HCT116 (cell line): ENCODE measurements around the gene NEK1. TPM values are rescaled to one million over a fixed set of nuclear protein-coding genes. Genes with fewer than 3 reads are reported as not detected.

Experiments
- ATAC-seq: fragments of 200-7000 bp; cut with Tn5 transposase; 2 replicates; pipeline ENCODE4 v1.9.1; 2020; ENCODE audit warnings: mild to moderate bottlenecking, moderate library complexity
- BruUV-seq: library from RNA; stranded (reverse); fragments of 400-500 nt; replicated peaks from 2 replicates; lab custom pipeline; 2021; lab: Mats Ljungman, UMichigan
- CTCF ChIA-PET: fragments of 300-600 bp; sonication (Branson Sonifier 250); formaldehyde crosslinking; loops from one replicate; lab custom pipeline; 2021; ENCODE audit warnings: antibody characterized with exemption; lab: Charles Lee
- POLR2A ChIA-PET: fragments of 300-600, 350-600 bp; sonication (Branson Sonifier 250); formaldehyde crosslinking; loops from one replicate; lab custom pipeline; 2021; ENCODE audit warnings: antibody characterized with exemption; lab: Charles Lee
- RAD21 ChIA-PET, 2 experiments: fragments of 300-600 bp; sonication (Branson Sonifier 250); formaldehyde crosslinking; loops; one replicate each; lab custom pipeline; 2023; ENCODE audit warnings: low total read pairs in 2 of 2; ENCODE audit not compliant: uncharacterized antibody in 2 of 2, unreplicated experiment in 2 of 2, low non-redundant PET in 1 of 2; lab: Charles Lee
- DNase-seq: peaks from one replicate; pipeline ENCODE4 v3.0.0-alpha.2; 2010; ENCODE audit warnings: low read depth, low spot score
- H2AFZ ChIP-seq: fragments of 200-600 bp; shearing (Covaris generic), sonication (generic); 2 replicates; pipeline ENCODE4 v1.6.1; 2017; ENCODE audit warnings: low read depth, mixed run types, mixed read lengths, antibody characterized with exemption, low read length; ENCODE audit not compliant: poor library complexity, severe bottlenecking
- H3K27ac ChIP-seq: 2 replicates; pipeline ENCODE4 v1.5.1; 2012; ENCODE audit warnings: low read depth, low read length
- H3K27me3 ChIP-seq: fragments of 200-600 bp; sonication (generic); 2 replicates; pipeline ENCODE4 v1.6.1; 2016; ENCODE audit warnings: mixed run types, low read length, mixed read lengths; ENCODE audit not compliant: insufficient read depth
- H3K36me3 ChIP-seq, 2 experiments: fragments of 200-500 bp in 1 of 2; fragments of 200-600 bp in 1 of 2; sonication (Bioruptor generic) in 1 of 2; sonication (generic) in 1 of 2; 2 replicates each; pipeline versions ENCODE4 v1.5.1 to v1.6.1; 2014 to 2016; ENCODE audit warnings: low read length in 2 of 2, inconsistent platforms in 1 of 2, mixed read lengths in 1 of 2, mixed run types in 1 of 2; ENCODE audit not compliant: insufficient read depth in 2 of 2, control insufficient read depth in 1 of 2
- H3K4me1 ChIP-seq, 2 experiments: fragments of 200-600 bp in 1 of 2; sonication (generic) in 1 of 2; 2 replicates each; pipeline versions ENCODE4 v1.5.1 to v1.6.1; 2012 to 2017; ENCODE audit warnings: low read length in 2 of 2, inconsistent platforms in 1 of 2, mild to moderate bottlenecking in 1 of 2, mixed read lengths in 1 of 2, mixed run types in 1 of 2, moderate library complexity in 1 of 2; ENCODE audit not compliant: insufficient read depth in 2 of 2, control insufficient read depth in 1 of 2
- H3K4me2 ChIP-seq: fragments of 200-600 bp; sonication (generic); 2 replicates; pipeline ENCODE4 v1.6.1; 2017; ENCODE audit warnings: mixed run types, low read length, mixed read lengths
- H3K4me3 ChIP-seq, 2 experiments: fragments of 200-600 bp in 1 of 2; sonication (generic) in 1 of 2; replicated peaks in 1 of 2; 2 replicates each; pipeline ENCODE4 v1.5.1; 2011 to 2016; ENCODE audit warnings: low read length in 2 of 2, control low read depth in 1 of 2, low read depth in 1 of 2, mild to moderate bottlenecking in 1 of 2, mixed read lengths in 1 of 2, mixed run types in 1 of 2
- H3K79me2 ChIP-seq: fragments of 200-600 bp; sonication (generic); 2 replicates; pipeline ENCODE4 v1.6.1; 2017; ENCODE audit warnings: mild to moderate bottlenecking, mixed run types, low read length, moderate library complexity, mixed read lengths; ENCODE audit not compliant: insufficient read depth
- H3K9ac ChIP-seq: fragments of 200-600 bp; sonication (generic); 2 replicates; pipeline ENCODE4 v1.6.1; 2016; ENCODE audit warnings: low read length, mixed read lengths
- H3K9me2 ChIP-seq: fragments of 200-600 bp; sonication (generic), shearing (Covaris generic); 2 replicates; pipeline ENCODE4 v1.6.1; 2017; ENCODE audit warnings: mixed run types, mild to moderate bottlenecking, moderate library complexity; ENCODE audit not compliant: insufficient read depth
- H3K9me3 ChIP-seq, 2 experiments: fragments of 200-500 bp in 1 of 2; fragments of 200-600 bp in 1 of 2; sonication (Bioruptor generic) in 1 of 2; sonication (generic) in 1 of 2; 2 replicates each; pipeline ENCODE4 v1.6.1; 2014 to 2017; ENCODE audit warnings: low read length in 2 of 2, mixed read lengths in 2 of 2, inconsistent platforms in 1 of 2, low read depth in 1 of 2, mild to moderate bottlenecking in 1 of 2, mixed run types in 1 of 2, moderate library complexity in 1 of 2; ENCODE audit not compliant: control insufficient read depth in 1 of 2, insufficient read depth in 1 of 2
- H4K20me1 ChIP-seq: fragments of 200-600 bp; sonication (generic), shearing (Covaris generic); 2 replicates; pipeline ENCODE4 v1.6.1; 2017; ENCODE audit warnings: mixed run types, mild to moderate bottlenecking, moderate library complexity; ENCODE audit not compliant: insufficient read depth
- ATF3 ChIP-seq: IDR thresholded peaks from 2 replicates; pipeline ENCODE4 v1.6.1; 2012
- CBX3 ChIP-seq: IDR thresholded peaks from 2 replicates; pipeline ENCODE4 v1.6.1; 2012; ENCODE audit warnings: low read depth
- CEBPB ChIP-seq: IDR thresholded peaks from 2 replicates; pipeline ENCODE4 v1.6.1; 2012; ENCODE audit warnings: low read depth
- CTCF ChIP-seq, 3 experiments: fragments of 200-600 bp in 1 of 3; sonication (generic) in 1 of 3; IDR thresholded peaks in 2 of 3; conservative IDR thresholded peaks in 1 of 3; 2 replicates each; pipeline ENCODE4 v1.5.1; 2012 to 2017; ENCODE audit warnings: low read depth in 2 of 3, low read length in 2 of 3, antibody characterized with exemption in 1 of 3, borderline replicate concordance in 1 of 3, control low read depth in 1 of 3, mild to moderate bottlenecking in 1 of 3, mixed read lengths in 1 of 3, mixed run types in 1 of 3, moderate library complexity in 1 of 3; ENCODE audit not compliant: insufficient read depth in 1 of 3
- EGR1 ChIP-seq: IDR thresholded peaks from 2 replicates; pipeline ENCODE4 v1.6.1; 2012; ENCODE audit warnings: low read depth
- EZH2phosphoT487 ChIP-seq: fragments of 200-600 bp; IDR thresholded peaks from 2 replicates; pipeline ENCODE4 v1.6.1; 2018; ENCODE audit warnings: antibody characterized with exemption, borderline replicate concordance
- FOSL1 ChIP-seq: IDR thresholded peaks from 2 replicates; pipeline ENCODE4 v1.6.1; 2012; ENCODE audit warnings: low read depth
- JUND ChIP-seq: IDR thresholded peaks from 2 replicates; pipeline ENCODE4 v1.6.1; 2012
- POLR2A ChIP-seq: IDR thresholded peaks from 2 replicates; pipeline ENCODE4 v1.7.0; 2011; ENCODE audit warnings: borderline replicate concordance; ENCODE audit not compliant: insufficient read depth, insufficient read length; ENCODE audit errors: extremely low read depth
- POLR2AphosphoS5 ChIP-seq: IDR thresholded peaks from 2 replicates; pipeline ENCODE4 v1.6.1; 2011; ENCODE audit warnings: mild to moderate bottlenecking, low read depth, low read length, moderate library complexity
- RAD21 ChIP-seq: IDR thresholded peaks from 2 replicates; pipeline ENCODE4 v1.6.1; 2012; ENCODE audit warnings: low read depth, mild to moderate bottlenecking
- SP1 ChIP-seq: IDR thresholded peaks from 2 replicates; pipeline ENCODE4 v1.6.1; 2012; ENCODE audit warnings: low read depth
- SRF ChIP-seq: IDR thresholded peaks from 2 replicates; pipeline ENCODE4 v1.6.1; 2012; ENCODE audit warnings: low read depth
- TCF7L2 ChIP-seq: IDR thresholded peaks from 2 replicates; pipeline ENCODE4 v1.7.0; 2011; ENCODE audit warnings: borderline replicate concordance, inconsistent platforms; ENCODE audit not compliant: insufficient read depth, insufficient read length; ENCODE audit errors: extremely low read depth
- ZNF274 ChIP-seq: fragments of 200-500 bp; sonication (Bioruptor generic); IDR thresholded peaks from 2 replicates; pipeline ENCODE4 v1.6.1; 2014; ENCODE audit warnings: mild to moderate bottlenecking, low read depth, low read length, inconsistent platforms
- intact Hi-C: fragments of 100-400 bp; cut with micrococcal nuclease; formaldehyde crosslinking; loops from 2 replicates; pipeline ENCODE4 v1.10.0; 2022
- total RNA-seq: library from RNA; stranded (reverse); gene quantifications from one replicate; pipeline ENCODE4 v1.2.1, GENCODE V29; 2021; ENCODE audit not compliant: unreplicated experiment
- TF ChIP-seq, protein P1 (sequence below): IDR thresholded peaks from 2 replicates; pipeline ENCODE4 v1.6.1; 2012; ENCODE audit warnings: low read depth

The NEK1 gene
- total RNA-seq, 1 experiment from 2014 or later: 13.3 TPM

DNA sequence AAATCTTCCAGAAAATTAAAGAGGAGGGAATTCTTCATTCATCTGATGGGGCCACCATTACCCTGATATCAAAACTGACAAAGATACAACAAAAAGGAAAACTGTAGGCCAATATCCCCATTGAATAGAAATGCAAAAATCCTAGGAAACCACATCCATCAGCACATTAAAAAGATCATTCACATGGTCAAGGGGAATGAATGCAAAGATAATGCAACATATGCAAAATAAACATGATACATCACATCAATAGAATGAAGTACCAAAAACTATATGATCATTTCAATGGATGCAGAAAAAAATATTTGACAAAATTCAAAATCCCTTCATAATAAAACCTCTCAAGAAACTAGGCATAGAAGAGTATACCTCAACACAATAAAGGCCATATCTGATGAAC is 232.7 kb downstream of the NEK1 start (continued):
- TF ChIP-seq, protein P1, sequence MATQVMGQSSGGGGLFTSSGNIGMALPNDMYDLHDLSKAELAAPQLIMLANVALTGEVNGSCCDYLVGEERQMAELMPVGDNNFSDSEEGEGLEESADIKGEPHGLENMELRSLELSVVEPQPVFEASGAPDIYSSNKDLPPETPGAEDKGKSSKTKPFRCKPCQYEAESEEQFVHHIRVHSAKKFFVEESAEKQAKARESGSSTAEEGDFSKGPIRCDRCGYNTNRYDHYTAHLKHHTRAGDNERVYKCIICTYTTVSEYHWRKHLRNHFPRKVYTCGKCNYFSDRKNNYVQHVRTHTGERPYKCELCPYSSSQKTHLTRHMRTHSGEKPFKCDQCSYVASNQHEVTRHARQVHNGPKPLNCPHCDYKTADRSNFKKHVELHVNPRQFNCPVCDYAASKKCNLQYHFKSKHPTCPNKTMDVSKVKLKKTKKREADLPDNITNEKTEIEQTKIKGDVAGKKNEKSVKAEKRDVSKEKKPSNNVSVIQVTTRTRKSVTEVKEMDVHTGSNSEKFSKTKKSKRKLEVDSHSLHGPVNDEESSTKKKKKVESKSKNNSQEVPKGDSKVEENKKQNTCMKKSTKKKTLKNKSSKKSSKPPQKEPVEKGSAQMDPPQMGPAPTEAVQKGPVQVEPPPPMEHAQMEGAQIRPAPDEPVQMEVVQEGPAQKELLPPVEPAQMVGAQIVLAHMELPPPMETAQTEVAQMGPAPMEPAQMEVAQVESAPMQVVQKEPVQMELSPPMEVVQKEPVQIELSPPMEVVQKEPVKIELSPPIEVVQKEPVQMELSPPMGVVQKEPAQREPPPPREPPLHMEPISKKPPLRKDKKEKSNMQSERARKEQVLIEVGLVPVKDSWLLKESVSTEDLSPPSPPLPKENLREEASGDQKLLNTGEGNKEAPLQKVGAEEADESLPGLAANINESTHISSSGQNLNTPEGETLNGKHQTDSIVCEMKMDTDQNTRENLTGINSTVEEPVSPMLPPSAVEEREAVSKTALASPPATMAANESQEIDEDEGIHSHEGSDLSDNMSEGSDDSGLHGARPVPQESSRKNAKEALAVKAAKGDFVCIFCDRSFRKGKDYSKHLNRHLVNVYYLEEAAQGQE: no peak
- no peak for TF ChIP-seq FOSL1

- Histone ChIP-seq H3K79me2 (no peaks in the 10 kb centered on the region), H3K9me3 (peaks cover 0 to 9% of the 10 kb centered on the region in 2 experiments; a peak in 1 of 4 replicates), H3K9ac (no peak overlapping the region), H3K27me3 (no peaks in the 10 kb centered on the region), H3K4me2 (no peak overlapping the region), H3K9me2 (no peaks in the 10 kb centered on the region), H3K27ac (no peak overlapping the region), H4K20me1 (no peaks in the 10 kb centered on the region), H3K4me3 (no peak overlapping the region), H3K36me3 (no peaks in the 10 kb centered on the region), H3K4me1 (no peaks in the 10 kb centered on the region), H2AFZ (no peak overlapping the region)
- intact Hi-C loops: no loop called here
- ATAC-seq: no peak
- DNase-seq: no peak
- BruUV-seq: no TSS peak
- TF ChIP-seq CBX3 (peak; percentile 88), CEBPB (no peak)
- CTCF ChIA-PET: no interaction called here
- RAD21 ChIA-PET: no interaction called here
- POLR2A ChIA-PET: no interaction called here
Measured at GRCh38 chr4:169377367-169377766, 235.0 kb downstream of the NEK1 start.

DNA sequence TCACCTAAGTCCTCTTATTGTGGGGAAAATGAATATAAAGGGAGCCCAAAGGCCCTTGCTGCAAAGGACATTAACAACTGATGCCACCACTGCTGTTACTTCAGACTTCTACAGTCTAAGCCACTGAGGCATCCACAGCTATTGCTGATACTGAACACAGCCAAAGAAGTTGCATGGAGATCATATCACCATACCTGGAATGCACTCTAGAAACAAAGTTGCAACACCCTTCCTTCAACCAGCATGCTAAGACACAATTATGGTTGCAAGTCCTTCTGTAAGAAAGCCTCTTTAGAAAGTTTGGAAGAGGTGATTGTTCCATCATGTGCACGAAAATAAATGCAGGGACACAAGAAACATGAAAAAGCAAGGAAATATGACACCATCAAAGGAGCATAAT is 236.0 kb downstream of the NEK1 start:
- Histone ChIP-seq H3K4me1 (no peaks in the 10 kb centered on the region), H3K79me2 (no peaks in the 10 kb centered on the region), H3K27ac (no peak overlapping the region), H3K36me3 (no peaks in the 10 kb centered on the region), H3K4me2 (no peak overlapping the region), H2AFZ (no peak overlapping the region), H3K27me3 (no peaks in the 10 kb centered on the region), H3K9me3 (peaks cover 0 to 9% of the 10 kb centered on the region in 2 experiments; a peak in 1 of 4 replicates), H4K20me1 (no peaks in the 10 kb centered on the region), H3K4me3 (no peak overlapping the region), H3K9me2 (no peaks in the 10 kb centered on the region), H3K9ac (no peak overlapping the region)
- no TSS peak for BruUV-seq
- intact Hi-C loops: no loop called here
- DNase-seq (no peak), ATAC-seq (no peak)
- ChIA-PET CTCF (no interaction called here), RAD21 (no interaction called here), POLR2A (no interaction called here)
- TF ChIP-seq ATF3 (no peak), CBX3 (no peak), EGR1 (no peak), POLR2AphosphoS5 (no peak), TCF7L2 (no peak), EZH2phosphoT487 (no peak), ZNF274 (no peak), CTCF (IDR thresholded peaks at IDR 0.05 in 2 of 3, conservative IDR thresholded peaks at IDR 0.05 in 1 of 3; ENCODE audit: borderline replicate concordance in 1 of 3, insufficient read depth in 1 of 3, low read depth in 2 of 3, low read length in 2 of 3) (no peak), SP1 (no peak), JUND (no peak), RAD21 (no peak), POLR2A (no peak), SRF (no peak)
